Activated T-helper 17 cell treated with anti-CD3 and anti-CD28 coated beads, Interleukin-2, amount 50 U/mL, for 72 hours (primary cell): ENCODE measurements around the gene HSPA1L. TPM values are rescaled to one million over a fixed set of nuclear protein-coding genes. Genes with fewer than 3 reads are reported as not detected.

Source experiments
- ATAC-seq: fragments of 150-1000 bp; cut with Tn5 transposase; replicated peaks from 2 replicates; pipeline ENCODE4 v1.10.0; 2021; ENCODE audit warnings: mild to moderate bottlenecking, moderate library complexity
- H3K27ac Mint-ChIP-seq: one replicate; pipeline ENCODE4 v1.8.0; 2022; ENCODE audit warnings: mixed read lengths
- H3K27me3 Mint-ChIP-seq: one replicate; pipeline ENCODE4 v1.8.0; 2022; ENCODE audit warnings: mixed read lengths
- H3K36me3 Mint-ChIP-seq: one replicate; pipeline ENCODE4 v1.8.0; 2022; ENCODE audit warnings: low read depth, mild to moderate bottlenecking, mixed read lengths
- H3K4me1 Mint-ChIP-seq: one replicate; pipeline ENCODE4 v1.8.0; 2022; ENCODE audit warnings: mixed read lengths
- H3K4me3 Mint-ChIP-seq: one replicate; pipeline ENCODE4 v1.8.0; 2022; ENCODE audit warnings: mild to moderate bottlenecking, mixed read lengths
- H3K9me3 Mint-ChIP-seq: one replicate; pipeline ENCODE4 v1.8.0; 2022; ENCODE audit warnings: mixed read lengths
- total RNA-seq, 2 donors: library from RNA; stranded (reverse); gene quantifications; one replicate each; pipeline ENCODE4 v1.2.3, GENCODE V29; 2022

Gene HSPA1L
- total RNA-seq, 2 donors from 2014 or later: 2.7 to 2.9 TPM

DNA sequence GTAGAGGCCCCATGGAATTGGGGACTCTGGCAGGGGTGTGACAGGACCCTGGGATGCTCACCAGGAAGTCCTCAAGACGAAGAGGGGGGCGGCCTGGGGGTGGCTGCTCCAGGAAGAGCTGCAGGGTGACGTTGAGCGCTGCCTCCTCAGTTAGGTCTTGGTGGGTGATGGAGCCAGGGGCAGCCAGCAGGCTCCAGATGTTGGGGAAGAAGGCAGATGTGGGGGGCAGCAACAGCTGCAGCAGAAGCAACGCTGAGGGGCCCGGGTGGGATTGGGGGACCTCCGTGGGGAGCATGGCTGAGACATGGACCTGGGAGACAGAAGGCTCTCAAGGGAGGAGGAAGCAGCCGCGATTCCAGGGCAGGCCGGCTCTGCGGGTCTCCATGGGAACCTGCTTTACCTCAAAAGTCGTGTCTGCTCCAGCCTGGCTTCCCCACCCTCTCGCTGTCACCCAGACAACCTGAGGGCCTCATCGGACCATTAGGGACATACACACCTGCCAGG, 38.5 kb downstream of the HSPA1L start:
- ATAC-seq: no peak
- no peaks in the 10 kb centered on the region for H3K9me3 Mint-ChIP-seq
- peaks cover 16% of the 10 kb centered on the region for H3K36me3 Mint-ChIP-seq
- H3K4me1 Mint-ChIP-seq: peaks cover 16% of the 10 kb centered on the region
- H3K27ac Mint-ChIP-seq: peak overlapping the region; percentile 82
- no peaks in the 10 kb centered on the region for H3K27me3 Mint-ChIP-seq
- H3K4me3 Mint-ChIP-seq: peak overlapping the region; percentile 64

DNA sequence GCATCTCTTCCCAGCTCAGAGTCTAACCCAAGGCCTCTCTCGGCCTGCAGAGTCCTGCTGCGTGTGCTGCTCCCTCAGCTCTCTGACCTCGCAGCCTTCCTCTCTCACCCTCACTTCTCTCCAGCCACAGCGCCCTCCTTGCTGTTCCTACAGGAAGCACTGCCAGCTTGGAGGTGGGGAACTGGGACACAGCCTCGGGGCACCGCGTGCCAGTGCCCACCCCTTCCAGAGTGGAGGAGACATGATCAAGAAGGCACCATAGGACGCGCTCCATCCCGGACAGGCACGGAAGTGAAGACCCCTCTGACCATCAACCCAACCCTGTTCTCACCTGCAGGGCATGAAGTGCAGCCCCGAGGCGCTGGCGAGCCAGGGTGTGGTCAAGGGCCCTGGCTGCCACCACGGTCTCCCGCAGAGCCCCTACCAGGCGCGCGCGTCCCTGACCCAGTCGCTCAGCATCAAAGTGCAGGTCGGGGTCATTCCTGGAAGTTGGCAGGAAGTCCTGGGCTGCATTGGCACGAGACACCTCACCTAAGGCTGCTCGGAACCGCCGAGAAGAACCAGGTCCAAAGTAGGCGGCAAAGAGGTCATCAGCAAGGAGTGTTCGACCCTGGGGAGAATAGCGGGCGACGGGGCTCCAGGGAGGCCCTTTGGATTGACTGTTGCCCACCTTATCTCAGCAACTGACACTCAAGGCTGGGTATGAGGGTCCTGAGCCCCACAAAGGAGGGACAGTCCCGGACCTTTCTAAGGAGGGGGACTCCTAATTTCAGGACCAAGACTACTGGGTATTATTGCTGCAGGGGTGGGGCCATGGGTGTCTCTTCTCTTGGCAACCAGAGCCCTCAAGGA, 39.2 kb downstream of the HSPA1L start:
- H3K27me3 Mint-ChIP-seq: no peaks in the 10 kb centered on the region
- peak overlapping the region; percentile 82 for H3K27ac Mint-ChIP-seq
- ATAC-seq: no peak
- peaks cover 22% of the 10 kb centered on the region for H3K4me1 Mint-ChIP-seq
- H3K4me3 Mint-ChIP-seq: peak overlapping the region; percentile 64
- H3K36me3 Mint-ChIP-seq: peaks cover 10% of the 10 kb centered on the region
- no peaks in the 10 kb centered on the region for H3K9me3 Mint-ChIP-seq

DNA sequence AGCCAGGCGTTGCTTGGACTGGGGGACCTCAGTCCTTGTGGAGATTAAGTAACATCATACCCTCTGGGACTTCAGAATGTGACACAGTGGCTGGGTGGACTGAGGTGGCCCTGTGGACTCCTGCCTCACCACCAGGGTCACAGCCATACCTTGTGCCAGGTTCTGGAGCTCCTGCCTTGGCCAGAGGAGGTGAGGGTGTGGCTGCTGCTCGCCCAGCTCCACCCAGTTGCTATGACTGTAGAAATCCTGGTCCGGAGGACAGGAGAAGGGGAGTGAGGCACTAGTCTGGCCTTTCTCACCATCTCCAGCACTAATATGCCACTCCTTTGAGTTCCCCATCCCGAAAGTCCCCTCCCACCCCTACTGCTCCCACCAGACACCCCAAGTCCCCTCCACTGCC, 39.9 kb downstream of the HSPA1L start:
- Mint-ChIP-seq H3K36me3 (peaks cover 7% of the 10 kb centered on the region), H3K4me3 (peak overlapping the region; percentile 64), H3K9me3 (no peaks in the 10 kb centered on the region), H3K27me3 (no peaks in the 10 kb centered on the region), H3K27ac (peak overlapping the region; percentile 13), H3K4me1 (peaks cover 22% of the 10 kb centered on the region)
- ATAC-seq: no peak

DNA sequence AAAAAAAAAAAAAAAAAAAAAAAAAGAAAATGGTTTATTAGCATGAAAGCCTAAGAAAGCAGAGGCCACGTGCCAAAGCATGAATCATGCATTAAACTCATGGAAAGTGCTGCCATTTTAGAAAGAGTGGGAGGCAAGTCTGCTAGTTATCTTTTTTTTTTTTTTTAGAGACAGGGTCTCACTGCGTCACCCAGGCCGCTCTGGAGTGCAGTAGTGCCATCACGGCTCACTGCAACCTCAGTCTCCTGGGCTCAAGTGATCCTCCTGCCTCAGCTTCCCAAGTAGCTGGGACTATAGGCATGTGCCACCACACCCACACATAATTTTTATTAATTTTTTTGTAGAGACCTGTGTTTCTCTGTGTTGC, 43.1 kb downstream of the HSPA1L start:
- peaks cover 21% of the 10 kb centered on the region for H3K4me1 Mint-ChIP-seq
- no peaks in the 10 kb centered on the region for H3K27me3 Mint-ChIP-seq
- peaks cover 2% of the 10 kb centered on the region for H3K36me3 Mint-ChIP-seq
- H3K27ac Mint-ChIP-seq: no peak overlapping the region
- H3K9me3 Mint-ChIP-seq: no peaks in the 10 kb centered on the region
- no peak overlapping the region for H3K4me3 Mint-ChIP-seq
- peak; percentile 25 for ATAC-seq

- Mint-ChIP-seq H3K4me1 (peaks cover 17% of the 10 kb centered on the region), H3K9me3 (no peaks in the 10 kb centered on the region), H3K27ac (no peak overlapping the region), H3K27me3 (no peaks in the 10 kb centered on the region), H3K36me3 (no peaks in the 10 kb centered on the region), H3K4me3 (peak overlapping the region; percentile 36)
- ATAC-seq: no peak
These were observed 44.2 kb downstream of the HSPA1L start for GRCh38 chr6:31770860-31771259.

DNA sequence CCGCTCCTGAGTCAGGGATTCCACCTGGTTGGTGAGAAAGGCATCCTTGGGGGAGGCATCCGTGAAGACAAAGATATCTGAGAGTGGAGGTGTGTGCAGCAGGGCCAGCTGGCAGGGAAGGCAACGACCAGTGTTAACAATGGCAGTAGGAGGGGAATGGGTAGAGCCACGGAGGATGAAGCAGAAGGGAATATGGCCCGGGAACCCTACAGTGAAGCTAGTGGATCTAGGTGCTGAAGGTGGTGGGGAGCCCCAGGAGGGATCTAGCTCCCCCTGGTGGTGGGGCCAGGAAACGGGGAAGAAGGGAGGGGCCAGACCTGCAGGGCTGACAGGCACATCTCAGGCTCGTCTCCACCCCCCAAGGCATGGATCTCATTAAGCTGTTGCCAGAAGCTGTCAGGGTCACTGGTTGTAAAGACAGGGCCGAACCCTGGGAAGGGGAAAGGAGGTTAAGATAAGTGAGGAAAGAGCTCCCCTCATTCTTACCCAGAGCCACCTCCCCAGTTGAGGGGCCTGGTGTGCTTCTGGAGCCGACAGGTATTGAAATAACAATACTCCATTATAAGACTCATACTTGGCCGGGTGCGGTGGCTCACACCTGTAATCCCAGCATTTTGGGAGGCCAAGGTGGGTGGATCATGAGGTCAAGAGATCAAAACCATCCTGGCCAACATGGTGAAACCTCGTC, 45.3 kb downstream of the HSPA1L start:
- H3K27ac Mint-ChIP-seq: peak overlapping the region; percentile 16
- H3K9me3 Mint-ChIP-seq: no peaks in the 10 kb centered on the region
- peak; percentile 91 for ATAC-seq
- H3K27me3 Mint-ChIP-seq: no peaks in the 10 kb centered on the region
- no peaks in the 10 kb centered on the region for H3K36me3 Mint-ChIP-seq
- H3K4me3 Mint-ChIP-seq: no peak overlapping the region
- peaks cover 11% of the 10 kb centered on the region for H3K4me1 Mint-ChIP-seq

DNA sequence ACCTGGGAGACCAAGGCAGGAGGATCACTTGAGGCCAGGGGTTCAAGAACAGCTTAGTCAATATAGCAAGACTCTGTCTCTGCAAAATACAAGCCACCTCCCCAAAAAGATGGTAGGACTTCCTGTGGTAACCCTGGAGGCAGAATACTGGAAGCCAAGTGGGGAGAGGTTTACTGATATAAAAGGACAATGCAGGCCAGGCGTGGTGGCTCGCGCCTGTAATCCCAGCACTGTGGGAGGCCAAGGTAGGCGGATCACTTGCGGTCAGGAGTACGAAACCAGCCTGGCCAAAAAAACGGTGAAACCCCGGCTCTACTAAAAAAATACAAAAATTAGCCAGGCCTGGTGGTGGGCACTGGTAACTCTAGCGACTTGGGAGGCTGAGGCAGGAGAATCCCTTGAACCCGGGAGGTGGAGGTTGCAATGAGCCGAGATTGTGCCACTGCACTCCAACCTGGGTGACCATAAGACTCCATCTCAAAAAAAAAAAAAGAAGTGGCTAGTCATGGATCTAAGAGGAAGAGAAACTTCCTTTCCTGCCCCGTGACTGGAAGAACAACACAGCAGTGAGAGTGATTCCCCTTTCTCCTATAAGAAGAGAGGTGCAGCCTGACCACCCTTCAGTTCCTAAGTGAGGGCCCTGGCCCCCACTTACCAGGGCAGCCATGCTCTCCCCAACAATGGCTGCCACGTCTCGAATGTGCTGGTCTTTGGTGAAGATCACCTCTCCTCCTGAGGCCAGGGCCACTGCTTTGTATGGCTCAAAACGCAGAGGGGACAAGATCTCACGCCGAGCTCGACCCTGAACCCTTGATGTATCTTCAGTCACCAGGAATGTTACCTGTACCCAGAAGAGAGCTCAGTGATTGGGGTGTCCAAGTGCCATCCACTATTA, 46.5 kb downstream of the HSPA1L start:
- H3K4me1 Mint-ChIP-seq: peaks cover 13% of the 10 kb centered on the region
- H3K27ac Mint-ChIP-seq: peak overlapping the region; percentile 38
- H3K27me3 Mint-ChIP-seq: no peaks in the 10 kb centered on the region
- no peak for ATAC-seq
- no peaks in the 10 kb centered on the region for H3K9me3 Mint-ChIP-seq
- peaks cover 3% of the 10 kb centered on the region for H3K36me3 Mint-ChIP-seq
- H3K4me3 Mint-ChIP-seq: no peak overlapping the region

- Mint-ChIP-seq H3K4me3 (no peak overlapping the region), H3K27me3 (no peaks in the 10 kb centered on the region)
These were observed 47.9 kb downstream of the HSPA1L start for GRCh38 chr6:31767096-31767645.

GRCh38 chr6:31765910-31766794, 48.9 kb downstream of the HSPA1L start:
- Mint-ChIP-seq H3K27me3 (no peaks in the 10 kb centered on the region), H3K27ac (no peak overlapping the region), H3K4me1 (peaks cover 13% of the 10 kb centered on the region), H3K36me3 (peaks cover 20% of the 10 kb centered on the region), H3K9me3 (no peaks in the 10 kb centered on the region), H3K4me3 (no peak overlapping the region)
- no peak for ATAC-seq

More at GRCh38 chr6:31767096-31767645, 47.9 kb downstream of the HSPA1L start:
- Mint-ChIP-seq H3K27ac (peak overlapping the region; percentile 38), H3K4me1 (peaks cover 17% of the 10 kb centered on the region), H3K9me3 (no peaks in the 10 kb centered on the region), H3K36me3 (peaks cover 12% of the 10 kb centered on the region)
- no peak for ATAC-seq

DNA sequence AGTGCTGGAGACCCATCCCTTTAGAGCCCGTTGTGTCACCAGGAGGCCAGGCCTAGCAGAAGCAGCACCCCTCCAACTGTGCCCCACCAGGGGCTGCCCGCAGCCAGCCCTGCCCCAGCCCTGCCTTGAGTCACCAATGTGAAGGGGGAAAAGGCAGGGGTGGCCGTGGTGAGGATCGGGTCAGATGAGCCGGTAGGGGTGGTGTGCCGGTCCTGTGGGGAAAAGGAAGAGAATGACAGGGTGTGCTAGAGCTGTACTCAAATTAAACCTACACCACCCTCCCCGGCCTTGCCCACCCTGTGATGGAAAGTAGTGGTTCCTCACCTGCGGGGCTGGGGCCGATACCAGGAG, 49.5 kb downstream of the HSPA1L start:
- H3K9me3 Mint-ChIP-seq: no peaks in the 10 kb centered on the region
- no peak for ATAC-seq
- peaks cover 11% of the 10 kb centered on the region for H3K4me1 Mint-ChIP-seq
- no peak overlapping the region for H3K27ac Mint-ChIP-seq
- no peak overlapping the region for H3K4me3 Mint-ChIP-seq
- H3K36me3 Mint-ChIP-seq: peaks cover 26% of the 10 kb centered on the region
- no peaks in the 10 kb centered on the region for H3K27me3 Mint-ChIP-seq

GRCh38 chr6:31764198-31764597, 50.9 kb downstream of the HSPA1L start:
- Mint-ChIP-seq H3K36me3 (peaks cover 34% of the 10 kb centered on the region), H3K4me1 (peaks cover 6% of the 10 kb centered on the region), H3K9me3 (no peaks in the 10 kb centered on the region), H3K27me3 (no peaks in the 10 kb centered on the region), H3K4me3 (no peak overlapping the region), H3K27ac (no peak overlapping the region)
- no peak for ATAC-seq

DNA sequence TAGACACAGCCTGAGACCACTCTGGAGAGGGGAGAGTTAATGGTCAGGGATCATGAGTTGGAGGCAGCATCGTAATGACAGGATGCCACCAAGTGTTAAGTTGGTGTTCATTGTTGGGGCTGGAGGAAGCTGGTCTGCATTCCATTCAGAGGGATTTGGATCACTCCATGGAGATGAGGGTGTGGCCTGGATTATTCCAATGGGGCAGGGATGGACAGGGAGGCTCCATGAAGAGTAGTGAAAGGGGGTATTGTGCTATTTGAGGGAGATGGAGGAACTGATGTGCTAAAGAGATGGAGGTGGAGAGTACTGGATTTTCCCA, 51.5 kb downstream of the HSPA1L start:
- ATAC-seq: no peak
- no peaks in the 10 kb centered on the region for H3K27me3 Mint-ChIP-seq
- peaks cover 41% of the 10 kb centered on the region for H3K36me3 Mint-ChIP-seq
- peak overlapping the region; percentile 9 for H3K27ac Mint-ChIP-seq
- no peaks in the 10 kb centered on the region for H3K9me3 Mint-ChIP-seq
- peaks cover 6% of the 10 kb centered on the region for H3K4me1 Mint-ChIP-seq
- H3K4me3 Mint-ChIP-seq: no peak overlapping the region

DNA sequence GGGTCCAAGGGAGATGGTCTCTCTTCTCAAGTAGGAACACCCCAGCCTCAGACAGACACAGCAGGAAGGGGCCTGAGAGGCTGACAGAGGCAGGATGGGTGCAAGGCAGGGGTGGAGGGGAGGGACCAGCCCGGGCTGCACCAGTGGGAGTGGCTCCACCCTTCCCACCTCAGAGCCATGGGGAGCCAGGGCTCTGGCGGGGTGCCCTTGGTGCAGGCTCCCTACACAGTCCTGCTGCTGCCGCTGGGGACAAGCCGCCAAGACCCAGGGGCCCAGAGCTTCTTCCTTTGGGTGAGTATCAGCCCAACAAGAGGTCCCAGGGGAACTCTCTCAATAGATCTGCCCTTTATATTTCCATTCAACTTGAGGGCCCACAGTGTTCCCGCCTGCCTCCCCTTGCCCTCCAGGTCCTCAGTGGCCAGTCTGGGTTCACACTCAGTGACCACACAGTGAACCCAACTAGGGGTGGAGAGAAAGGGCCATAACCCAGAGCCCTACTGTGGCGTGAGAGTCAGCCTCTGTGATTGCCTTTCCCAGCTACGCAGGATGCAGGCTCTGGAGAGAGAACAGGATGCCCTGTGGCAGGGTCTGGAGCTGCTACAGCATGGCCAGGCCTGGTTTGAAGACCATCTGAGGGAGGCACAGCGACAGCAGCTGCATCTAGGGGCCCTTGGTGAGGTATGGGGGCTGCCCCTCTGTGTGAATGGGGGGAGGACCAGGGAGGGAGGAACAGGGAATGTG, 52.0 kb downstream of the HSPA1L start:
- no peak for ATAC-seq

More for the DNA sequence above, 52.0 kb downstream of the HSPA1L start:
- Mint-ChIP-seq H3K9me3 (no peaks in the 10 kb centered on the region), H3K4me1 (peaks cover 6% of the 10 kb centered on the region), H3K27me3 (no peaks in the 10 kb centered on the region), H3K27ac (peak overlapping the region; percentile 9), H3K4me3 (no peak overlapping the region), H3K36me3 (peaks cover 46% of the 10 kb centered on the region)
